Stromal cell of bone marrow (primary cell): ENCODE data around the gene SRSF7.

Source experiments
- DNase-seq: peaks from one replicate; pipeline ENCODE4 v3.0.0-alpha.2; 2012; ENCODE audit warnings: low read depth

The SRSF7 gene

GRCh38 chr2:38701542-38701941 lies 49.6 kb downstream of the SRSF7 start:
- DNase-seq: no peak

GRCh38 chr2:38700881-38701458 lies 50.2 kb downstream of the SRSF7 start:
- no peak for DNase-seq

GRCh38 chr2:38700113-38700785 lies 50.9 kb downstream of the SRSF7 start:
- DNase-seq: no peak

- no peak for DNase-seq
Observed at GRCh38 chr2:38698467-38699003, 52.6 kb downstream of the SRSF7 start.

GRCh38 chr2:38697116-38697840 lies 53.9 kb downstream of the SRSF7 start:
- no peak for DNase-seq
